Ovary (tissue), 3 donors: ENCODE measurements around the gene CYP4F3.

ENCODE experiments used
- EP300 ChIP-seq: sonication (generic); formaldehyde crosslinking; IDR thresholded peaks from one replicate; pipeline ENCODE4 v1.6.1; 2017; ENCODE audit warnings: antibody characterized with exemption
- POLR2A ChIP-seq: fragments of 450-650 bp; IDR thresholded peaks from one replicate; pipeline ENCODE4 v1.6.1; 2017; ENCODE audit warnings: antibody characterized with exemption, mild to moderate bottlenecking, moderate library complexity
- TF ChIP-seq, protein P1 (sequence below), 3 donors: fragments of 450-650 bp in 2 of 3; fragments of 200-600 bp in 1 of 3; IDR thresholded peaks; one replicate each; pipeline versions ENCODE4 v1.5.1 to v1.8.0; 2016 to 2022; ENCODE audit warnings: antibody characterized with exemption in 3 of 3, mild to moderate bottlenecking in 1 of 3
- donor health status: DM: no; HTN: no; CAD: no.

DNA sequence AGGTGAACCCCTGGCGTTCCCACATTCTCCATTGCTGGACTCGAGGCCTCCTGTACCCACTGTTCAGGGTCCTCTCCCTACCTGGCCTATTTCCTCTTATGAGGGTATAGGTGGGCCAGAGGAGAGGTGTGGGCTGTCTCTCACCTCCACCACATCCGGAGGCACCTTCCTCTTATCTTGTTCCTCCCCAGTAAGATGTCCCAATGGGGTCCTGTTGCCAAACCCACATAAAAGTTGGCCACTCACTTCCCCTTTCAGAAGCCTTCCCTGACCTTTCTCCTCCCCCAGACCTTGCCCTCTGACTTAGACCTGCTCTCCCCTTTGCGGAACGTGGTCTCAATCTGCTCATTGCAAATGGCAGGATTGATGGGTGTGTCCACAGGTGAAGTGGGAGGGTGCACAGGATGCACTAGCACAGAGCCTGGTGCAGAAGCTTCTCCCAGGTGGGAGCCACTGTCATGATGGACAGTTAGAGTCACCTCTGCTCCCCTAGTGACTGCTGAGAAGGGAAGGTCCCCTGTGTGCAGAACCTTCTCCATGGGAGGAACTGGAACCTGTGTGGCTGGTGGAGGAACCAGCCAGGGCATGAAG lies 1.3 kb downstream of the CYP4F3 start:
- TF ChIP-seq, protein P1, sequence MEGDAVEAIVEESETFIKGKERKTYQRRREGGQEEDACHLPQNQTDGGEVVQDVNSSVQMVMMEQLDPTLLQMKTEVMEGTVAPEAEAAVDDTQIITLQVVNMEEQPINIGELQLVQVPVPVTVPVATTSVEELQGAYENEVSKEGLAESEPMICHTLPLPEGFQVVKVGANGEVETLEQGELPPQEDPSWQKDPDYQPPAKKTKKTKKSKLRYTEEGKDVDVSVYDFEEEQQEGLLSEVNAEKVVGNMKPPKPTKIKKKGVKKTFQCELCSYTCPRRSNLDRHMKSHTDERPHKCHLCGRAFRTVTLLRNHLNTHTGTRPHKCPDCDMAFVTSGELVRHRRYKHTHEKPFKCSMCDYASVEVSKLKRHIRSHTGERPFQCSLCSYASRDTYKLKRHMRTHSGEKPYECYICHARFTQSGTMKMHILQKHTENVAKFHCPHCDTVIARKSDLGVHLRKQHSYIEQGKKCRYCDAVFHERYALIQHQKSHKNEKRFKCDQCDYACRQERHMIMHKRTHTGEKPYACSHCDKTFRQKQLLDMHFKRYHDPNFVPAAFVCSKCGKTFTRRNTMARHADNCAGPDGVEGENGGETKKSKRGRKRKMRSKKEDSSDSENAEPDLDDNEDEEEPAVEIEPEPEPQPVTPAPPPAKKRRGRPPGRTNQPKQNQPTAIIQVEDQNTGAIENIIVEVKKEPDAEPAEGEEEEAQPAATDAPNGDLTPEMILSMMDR (IDR thresholded peaks at IDR 0.05), result no peak
- TF ChIP-seq EP300 (no peak), POLR2A (no peak)
